Keratinocyte (primary cell): Measurements from ENCODE around the gene PDCD11.

Source experiments
- CTCF ChIP-seq, 3 experiments: IDR thresholded peaks in 1 of 3; conservative IDR thresholded peaks in 1 of 3; optimal IDR thresholded peaks in 1 of 3; 2 replicates in 2 of 3; 3 replicates in 1 of 3; pipeline versions ENCODE3 to v1.5.1; 2011; ENCODE audit warnings: low read length in 3 of 3, mild to moderate bottlenecking in 3 of 3, moderate library complexity in 2 of 3, control low read depth in 1 of 3, inconsistent platforms in 1 of 3; ENCODE audit not compliant: insufficient read depth in 2 of 3; ENCODE audit errors: extremely low read depth in 1 of 3
- EZH2 ChIP-seq: IDR thresholded peaks from one replicate; pipeline ENCODE4 v1.6.1; 2012; ENCODE audit warnings: inconsistent platforms, mild to moderate bottlenecking, low read length, moderate library complexity

GRCh38 chr10:103433858-103434257 is 37.4 kb downstream of the PDCD11 start:
- TF ChIP-seq CTCF (optimal IDR thresholded peaks at IDR 0.05 in 1 of 3, IDR thresholded peaks at IDR 0.05 in 1 of 3, conservative IDR thresholded peaks at IDR 0.05 in 1 of 3; ENCODE audit: extremely low read depth in 1 of 3, insufficient read depth in 2 of 3, low read length in 3 of 3): no peak
- no peak for TF ChIP-seq EZH2
